ENCODE results near the gene LRRC8A.

LRRC8A gene

DNA sequence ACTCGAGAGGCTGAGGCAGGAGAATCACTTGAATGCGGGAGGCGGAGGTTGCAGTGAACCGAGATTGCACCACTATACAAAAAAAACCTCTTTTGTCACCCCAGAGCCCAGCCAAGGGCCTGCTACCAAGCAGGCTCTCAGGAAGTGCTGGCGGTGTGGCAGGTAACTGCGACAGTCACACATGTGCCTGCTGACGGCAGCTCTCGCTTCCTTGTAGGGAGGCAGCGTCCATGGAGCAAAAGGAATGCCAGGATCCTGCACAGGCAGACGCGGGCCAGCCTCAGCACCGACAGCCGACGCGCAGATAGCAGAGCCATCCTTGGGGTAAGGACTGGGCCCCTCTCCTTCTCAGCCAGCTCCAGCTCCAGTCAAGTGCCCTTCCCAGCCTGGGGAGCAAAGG, 3.9 kb downstream of the LRRC8A start:
- no peak overlapping the region for H3K4me2 ChIP-seq (ENCODE audit: low read length)
- peaks cover 54% of the 10 kb centered on the region for H3K79me2 ChIP-seq (ENCODE audit: low read length)
- H3K27me3 ChIP-seq (ENCODE audit: low read depth, low read length): no peaks in the 10 kb centered on the region
- peaks cover 11% of the 10 kb centered on the region for H3K36me3 ChIP-seq (replicated peaks; ENCODE audit: low read depth, low read length)
- no peak overlapping the region for H3K27ac ChIP-seq (ENCODE audit: low read length)
- H3K4me1 ChIP-seq (ENCODE audit: low read length): peaks cover 5% of the 10 kb centered on the region; the same call in 1 of the 2 replicates
- H3K9ac ChIP-seq (ENCODE audit: low read length): no peak overlapping the region
- TF ChIP-seq, protein P1, sequence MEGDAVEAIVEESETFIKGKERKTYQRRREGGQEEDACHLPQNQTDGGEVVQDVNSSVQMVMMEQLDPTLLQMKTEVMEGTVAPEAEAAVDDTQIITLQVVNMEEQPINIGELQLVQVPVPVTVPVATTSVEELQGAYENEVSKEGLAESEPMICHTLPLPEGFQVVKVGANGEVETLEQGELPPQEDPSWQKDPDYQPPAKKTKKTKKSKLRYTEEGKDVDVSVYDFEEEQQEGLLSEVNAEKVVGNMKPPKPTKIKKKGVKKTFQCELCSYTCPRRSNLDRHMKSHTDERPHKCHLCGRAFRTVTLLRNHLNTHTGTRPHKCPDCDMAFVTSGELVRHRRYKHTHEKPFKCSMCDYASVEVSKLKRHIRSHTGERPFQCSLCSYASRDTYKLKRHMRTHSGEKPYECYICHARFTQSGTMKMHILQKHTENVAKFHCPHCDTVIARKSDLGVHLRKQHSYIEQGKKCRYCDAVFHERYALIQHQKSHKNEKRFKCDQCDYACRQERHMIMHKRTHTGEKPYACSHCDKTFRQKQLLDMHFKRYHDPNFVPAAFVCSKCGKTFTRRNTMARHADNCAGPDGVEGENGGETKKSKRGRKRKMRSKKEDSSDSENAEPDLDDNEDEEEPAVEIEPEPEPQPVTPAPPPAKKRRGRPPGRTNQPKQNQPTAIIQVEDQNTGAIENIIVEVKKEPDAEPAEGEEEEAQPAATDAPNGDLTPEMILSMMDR (IDR thresholded peaks at IDR 0.05; ENCODE audit: low read depth, low read length): no peak
- no peak for TF ChIP-seq EZH2phosphoT487 (IDR thresholded peaks at IDR 0.05; ENCODE audit: low read depth)
- no peak overlapping the region for H3K4me3 ChIP-seq (ENCODE audit: low read length)
- no peaks in the 10 kb centered on the region for H4K20me1 ChIP-seq (ENCODE audit: insufficient read depth, low read length)
- H3K9me3 ChIP-seq (ENCODE audit: insufficient read depth, low read length): no peaks in the 10 kb centered on the region
- H2AFZ ChIP-seq (ENCODE audit: low read depth, low read length): no peak overlapping the region

DNA sequence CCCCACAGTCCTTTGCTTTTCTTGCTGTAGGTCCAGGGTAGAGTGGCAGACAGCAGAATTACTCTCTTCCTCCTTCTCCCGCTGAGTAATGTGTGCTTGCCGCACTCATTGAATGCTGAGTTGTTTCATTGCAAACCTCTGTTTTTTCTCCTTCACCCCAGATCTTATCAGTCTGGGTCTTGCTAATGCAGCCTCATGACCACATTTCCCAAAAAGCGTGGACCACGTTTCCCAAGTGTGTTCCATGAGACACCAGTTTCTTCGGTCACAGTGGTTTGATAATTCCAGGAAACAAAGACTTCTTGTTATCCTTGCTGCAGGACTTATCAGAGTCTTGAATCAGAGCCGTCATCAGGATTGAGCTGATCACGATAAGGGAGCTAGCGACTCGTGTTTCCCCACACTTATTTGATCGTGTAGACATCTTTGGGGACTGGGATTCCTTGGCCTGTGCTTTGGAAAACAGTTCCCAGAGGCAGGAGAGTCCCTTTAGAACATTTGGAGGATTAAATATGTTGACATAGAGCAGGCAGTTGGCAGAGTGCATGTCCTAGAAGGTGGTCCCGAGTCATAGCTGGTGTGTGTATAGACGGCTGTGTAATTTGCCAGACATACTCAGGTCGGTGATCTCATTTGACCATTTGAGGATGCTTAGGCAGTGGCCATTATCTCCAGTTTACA, 4.4 kb downstream of the LRRC8A start:
- Histone ChIP-seq H3K27ac (ENCODE audit: low read length) (no peak overlapping the region), H3K4me2 (ENCODE audit: low read length) (no peak overlapping the region), H3K9me3 (ENCODE audit: insufficient read depth, low read length) (no peaks in the 10 kb centered on the region), H3K4me3 (ENCODE audit: low read length) (no peak overlapping the region), H3K4me1 (ENCODE audit: low read length) (peaks cover 5% of the 10 kb centered on the region; the same call in 1 of the 2 replicates), H3K79me2 (ENCODE audit: low read length) (peaks cover 49% of the 10 kb centered on the region), H4K20me1 (ENCODE audit: insufficient read depth, low read length) (no peaks in the 10 kb centered on the region), H3K36me3 (replicated peaks; ENCODE audit: low read depth, low read length) (peaks cover 11% of the 10 kb centered on the region), H2AFZ (ENCODE audit: low read depth, low read length) (no peak overlapping the region), H3K27me3 (ENCODE audit: low read depth, low read length) (no peaks in the 10 kb centered on the region), H3K9ac (ENCODE audit: low read length) (no peak overlapping the region)
- no peak for TF ChIP-seq EZH2phosphoT487 (IDR thresholded peaks at IDR 0.05; ENCODE audit: low read depth)
- TF ChIP-seq, protein P1 (IDR thresholded peaks at IDR 0.05; ENCODE audit: low read depth, low read length): no peak

DNA sequence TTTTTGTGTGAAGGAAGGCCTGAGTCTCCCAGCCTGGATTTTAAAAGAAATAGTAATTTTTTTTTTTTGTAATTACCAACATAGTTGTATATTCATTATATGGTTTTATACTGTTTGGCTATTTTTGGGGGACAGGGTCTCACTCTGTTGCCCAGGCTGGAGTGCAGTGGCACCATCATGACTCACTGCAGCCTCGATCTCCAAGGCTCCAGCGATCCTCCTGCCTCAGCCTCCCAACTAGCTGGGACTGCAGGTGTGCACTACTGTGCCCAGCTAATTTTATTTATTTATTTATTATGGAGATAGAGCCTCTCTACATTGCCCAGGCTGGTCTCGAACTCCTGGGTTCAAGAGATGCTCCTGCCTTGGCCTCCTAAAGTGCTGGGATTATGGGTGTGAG, 5.1 kb downstream of the LRRC8A start:
- Histone ChIP-seq H3K4me3 (ENCODE audit: low read length) (no peak overlapping the region), H3K9me3 (ENCODE audit: insufficient read depth, low read length) (no peaks in the 10 kb centered on the region), H2AFZ (ENCODE audit: low read depth, low read length) (no peak overlapping the region), H4K20me1 (ENCODE audit: insufficient read depth, low read length) (no peaks in the 10 kb centered on the region), H3K27me3 (ENCODE audit: low read depth, low read length) (no peaks in the 10 kb centered on the region), H3K36me3 (replicated peaks; ENCODE audit: low read depth, low read length) (peaks cover 17% of the 10 kb centered on the region), H3K27ac (ENCODE audit: low read length) (no peak overlapping the region), H3K9ac (ENCODE audit: low read length) (no peak overlapping the region), H3K79me2 (ENCODE audit: low read length) (peaks cover 46% of the 10 kb centered on the region), H3K4me2 (ENCODE audit: low read length) (no peak overlapping the region), H3K4me1 (ENCODE audit: low read length) (peaks cover 5% of the 10 kb centered on the region; the same call in 1 of the 2 replicates)
- TF ChIP-seq EZH2phosphoT487 (IDR thresholded peaks at IDR 0.05; ENCODE audit: low read depth): no peak

DNA sequence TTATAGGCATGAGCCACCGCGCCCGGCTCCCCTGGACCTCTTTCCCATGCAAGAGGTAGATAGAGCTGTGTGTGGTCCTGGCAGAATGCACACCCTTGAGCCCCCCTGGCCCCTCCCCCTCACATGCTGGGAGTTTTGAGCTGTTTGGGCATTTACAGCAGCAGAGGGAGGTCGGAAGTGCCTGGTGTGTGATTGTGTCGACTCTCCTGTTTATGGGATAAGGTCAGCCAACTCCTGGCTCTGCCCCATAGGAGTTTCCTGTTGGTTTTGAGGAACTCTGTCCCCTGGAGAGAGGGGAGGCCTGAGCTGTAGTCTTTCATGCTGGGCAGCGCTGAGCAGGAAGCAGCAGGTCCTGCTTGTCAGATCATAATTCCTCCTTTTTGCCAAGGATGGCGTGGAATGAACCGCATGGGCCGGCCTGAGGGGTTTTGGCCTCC, 6.0 kb downstream of the LRRC8A start:
- Histone ChIP-seq H4K20me1 (ENCODE audit: insufficient read depth, low read length) (no peaks in the 10 kb centered on the region), H3K9me3 (ENCODE audit: insufficient read depth, low read length) (no peaks in the 10 kb centered on the region), H2AFZ (ENCODE audit: low read depth, low read length) (no peak overlapping the region), H3K27me3 (ENCODE audit: low read depth, low read length) (no peaks in the 10 kb centered on the region), H3K4me3 (ENCODE audit: low read length) (no peak overlapping the region), H3K36me3 (replicated peaks; ENCODE audit: low read depth, low read length) (peaks cover 17% of the 10 kb centered on the region), H3K9ac (ENCODE audit: low read length) (no peak overlapping the region), H3K79me2 (ENCODE audit: low read length) (peaks cover 37% of the 10 kb centered on the region), H3K4me1 (ENCODE audit: low read length) (peaks cover 5% of the 10 kb centered on the region; the same call in 1 of the 2 replicates), H3K27ac (ENCODE audit: low read length) (no peak overlapping the region), H3K4me2 (ENCODE audit: low read length) (no peak overlapping the region)
- no peak for TF ChIP-seq EZH2phosphoT487 (IDR thresholded peaks at IDR 0.05; ENCODE audit: low read depth)

Data from OCI-LY3 (cell line).